Measurements from ENCODE around the gene ABHD17A. TPM values are rescaled to one million over a fixed set of nuclear protein-coding genes. Genes with fewer than 3 reads are reported as not detected.

The ABHD17A gene
- total and polyA plus RNA-seq, 2 of the 8 experiments (the other 6 are each of a cell fraction or from before 2014, with no cell fraction given), result 41.2 to 87.4 TPM

- POLR2A ChIA-PET (ENCODE audit: partially characterized antibody), result interaction anchor here (0.8 to 2.5 kb wide), 17 partner anchors 10 to 275 kb away, joined by 3 to 13 read pairs (median 5); partner anchors contain the start of genes ABHD17A, ADAT3, REXO1 and SCAMP4
- TF ChIP-seq TBP (IDR thresholded peaks at IDR 0.05; ENCODE audit: low read depth, low read length) (no peak), KDM1A (IDR thresholded peaks at IDR 0.05; ENCODE audit: borderline replicate concordance, low read length) (0 out of 2 replicates have a peak, but pooled peaks have one; percentile 5)
Observed at GRCh38 chr19:1865172-1866010, 19.9 kb downstream of the ABHD17A start.

More at GRCh38 chr19:1865172-1866010, 19.9 kb downstream of the ABHD17A start:
- Histone ChIP-seq H3K4ac (replicated peaks; ENCODE audit: insufficient read length, low read depth, low read length) (peak overlapping the region; percentile 69), H2AFZ (ENCODE audit: low read length) (no peak overlapping the region), H3K4me3 (ENCODE audit: extremely low read depth in 1 of 4, insufficient read depth in 2 of 4, low read depth in 3 of 4, low read length in 4 of 4) (peak overlapping the region; percentile 6 to 96 (median 56); a peak in 6 of 8 replicates), H4K20me1 (replicated peaks in 1 of 2; ENCODE audit: control insufficient read depth in 1 of 2, insufficient read depth in 2 of 2, low read length in 2 of 2) (peaks cover 18 to 25% of the 10 kb centered on the region in 2 experiments), H3K79me1 (ENCODE audit: low read depth, low read length) (0 out of 2 replicates have a peak, but pooled peaks cover 2% of the 10 kb centered on the region), H2AK5ac (ENCODE audit: low read depth, low read length) (no peak overlapping the region), H2BK5ac (ENCODE audit: low read depth, low read length) (peak overlapping the region; percentile 67; the same call in 1 of the 2 replicates), H4K91ac (replicated peaks; ENCODE audit: insufficient read length, low read length) (peak overlapping the region; percentile 88), H4K8ac (ENCODE audit: extremely low read depth, insufficient read depth, low read length) (peak overlapping the region; percentile 95), H2BK120ac (replicated peaks; ENCODE audit: low read depth, low read length) (no peak overlapping the region), H3K56ac (replicated peaks; ENCODE audit: insufficient read length, low read depth, low read length) (peak overlapping the region; percentile 79), H3K14ac (ENCODE audit: insufficient read length) (no peak overlapping the region), H3K18ac (ENCODE audit: extremely low read depth, low read length) (peak overlapping the region; percentile 99), H3K27ac (ENCODE audit: low read depth, low read length) (no peak overlapping the region; the same call in 1 of the 2 replicates), H4K5ac (ENCODE audit: insufficient read length, low read depth, low read length) (peak overlapping the region; percentile 95), H3K23ac (ENCODE audit: insufficient read length) (no peak overlapping the region), H3K4me2 (ENCODE audit: insufficient read depth in 1 of 2, low read depth in 2 of 2, low read length in 2 of 2) (peak overlapping the region; percentile 32 to 89; a peak in 3 of 4 replicates), H2BK15ac (ENCODE audit: low read length) (no peak overlapping the region; the same call in 1 of the 2 replicates), H2BK12ac (ENCODE audit: low read depth, low read length) (peak overlapping the region; percentile 39; the same call in 1 of the 2 replicates), H3K79me2 (ENCODE audit: control insufficient read depth in 1 of 2, insufficient read depth in 2 of 2, low read length in 2 of 2) (peaks cover 17 to 22% of the 10 kb centered on the region in 2 experiments; a peak in 3 of 4 replicates), H3K27me3 (replicated peaks in 1 of 4; ENCODE audit: control insufficient read depth in 3 of 4, extremely low read depth in 1 of 4, insufficient read depth in 3 of 4, low read length in 3 of 4) (peaks cover 0 to 15% (median 6%) of the 10 kb centered on the region in 4 experiments; a peak in 5 of 7 replicates), H3K23me2 (ENCODE audit: low read depth, low read length) (peaks cover 5% of the 10 kb centered on the region; the same call in 1 of the 2 replicates), H3K9me3 (ENCODE audit: insufficient read depth in 2 of 2, low read depth in 1 of 2, low read length in 1 of 2) (no peaks in the 10 kb centered on the region), H3K9ac (replicated peaks in 1 of 4; ENCODE audit: extremely low read depth in 1 of 4, low read depth in 3 of 4, low read length in 3 of 4) (peak overlapping the region in 2 of 4 experiments; percentile 76 to 77; a peak in 2 of 7 replicates), H3K36me3 (ENCODE audit: control insufficient read depth in 2 of 4, insufficient read depth in 4 of 4, low read length in 3 of 4) (no peaks in the 10 kb centered on the region), H3K4me1 (replicated peaks in 1 of 4; ENCODE audit: control insufficient read depth in 3 of 4, insufficient read depth in 4 of 4, low read length in 3 of 4) (peaks cover 0 to 21% (median 13%) of the 10 kb centered on the region in 4 experiments; a peak in 4 of 7 replicates), H2BK20ac (ENCODE audit: low read length) (no peak overlapping the region)
- FAIRE-seq (no peak), DNase-seq (ENCODE audit: low read depth in 1 of 2, low spot score in 2 of 2) (no peak)
- 88% methylated on average over 17 of the region's 17 CpGs; no CpG with 5 or more reads in 1 of the 2 experiments for WGBS, 2 experiments (ENCODE audit: extremely low coverage in 1 of 2, insufficient coverage in 1 of 2, insufficient read length in 1 of 2, insufficient replicate concordance in 2 of 2, low coverage in 1 of 2, low lambda C conversion rate in 2 of 2, missing lambda C conversion rate in 1 of 2)
- CTCF ChIA-PET (ENCODE audit: partially characterized antibody), result interaction anchor here (0.6 to 2.6 kb wide), 15 partner anchors 8 to 160 kb away, joined by 3 to 12 read pairs (median 4); no protein-coding TSS in a partner anchor
